NCI-H128 (cell line): ENCODE measurements around the gene EPB41L4A.
"Not testable (repeated sequence)": the region's sequence is repeated elsewhere in the genome, so short reads cannot be mapped to it uniquely, and the experiment has no call there.

ENCODE experiments used
- DNase-seq: peaks from one replicate; lab custom pipeline; 2025; ENCODE audit not compliant: unreplicated experiment; lab: John Stamatoyannopoulos, UW

Gene EPB41L4A

GRCh38 chr5:112217843-112218579, 201.1 kb downstream of the EPB41L4A start:
- no peak for DNase-seq

DNA sequence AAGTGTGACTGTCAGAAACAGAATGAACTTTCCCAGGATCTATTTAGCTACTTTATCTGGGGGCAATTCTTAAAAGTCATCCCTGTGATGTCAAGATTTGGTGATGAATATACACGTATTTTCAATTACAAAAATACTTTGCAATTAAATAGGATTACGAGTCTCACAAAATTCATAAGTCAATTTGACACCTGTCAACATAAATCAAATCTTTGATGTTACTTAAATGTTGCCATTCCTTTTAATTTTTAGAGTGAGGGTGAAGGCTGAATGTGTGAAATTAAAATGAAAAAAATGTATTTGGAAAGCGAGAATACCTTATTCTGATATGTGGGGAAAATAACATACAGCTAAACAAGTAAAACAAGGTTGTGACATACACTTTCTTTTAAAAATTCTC, 202.9 kb downstream of the EPB41L4A start:
- no peak for DNase-seq

GRCh38 chr5:112210430-112211005, 208.6 kb downstream of the EPB41L4A start:
- no peak for DNase-seq

- no peak for DNase-seq
Observed at GRCh38 chr5:112208699-112209615, 210.1 kb downstream of the EPB41L4A start.

GRCh38 chr5:112208195-112208594, 210.9 kb downstream of the EPB41L4A start:
- DNase-seq: not testable (repeated sequence)

GRCh38 chr5:112205846-112206245, 213.2 kb downstream of the EPB41L4A start:
- DNase-seq: no peak

DNA sequence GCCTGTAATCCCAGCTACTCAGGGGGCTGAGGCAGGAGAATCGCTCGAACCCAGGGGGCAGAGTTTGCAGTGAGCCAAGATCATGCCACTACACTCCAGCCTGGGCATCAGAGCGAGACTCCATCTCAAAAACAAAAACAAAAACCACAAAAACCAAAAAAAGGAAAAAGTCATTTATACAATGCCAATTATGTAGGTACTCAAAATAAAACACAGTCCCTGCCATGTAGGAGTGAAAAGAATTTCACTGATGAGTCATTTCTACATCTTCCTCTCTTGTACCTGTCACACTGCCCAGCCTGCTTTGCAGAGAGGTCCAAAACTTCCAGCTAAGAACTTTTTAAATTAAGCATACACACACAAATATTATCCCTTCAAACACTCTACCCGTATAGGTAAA, 215.8 kb downstream of the EPB41L4A start:
- no peak for DNase-seq

DNA sequence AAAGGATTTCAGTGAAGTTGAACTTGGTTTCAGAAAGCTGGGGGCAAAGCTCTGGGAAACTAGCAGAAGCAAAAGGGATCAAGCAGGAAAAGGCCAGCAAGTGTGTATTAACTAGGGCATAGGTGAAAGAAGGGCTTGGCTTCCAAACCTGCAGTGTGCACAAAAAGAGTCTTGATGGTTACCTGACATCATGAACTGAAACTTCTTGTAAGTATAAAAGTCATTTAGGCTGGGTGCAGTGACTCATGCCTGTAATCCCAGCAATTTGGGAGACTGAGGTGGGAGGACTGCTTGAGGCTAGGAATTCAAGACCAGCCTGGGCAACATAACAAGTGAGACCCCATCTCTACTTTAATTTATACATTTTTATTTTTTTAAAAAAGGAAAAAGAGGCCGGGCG, 216.4 kb downstream of the EPB41L4A start:
- DNase-seq: no peak

DNA sequence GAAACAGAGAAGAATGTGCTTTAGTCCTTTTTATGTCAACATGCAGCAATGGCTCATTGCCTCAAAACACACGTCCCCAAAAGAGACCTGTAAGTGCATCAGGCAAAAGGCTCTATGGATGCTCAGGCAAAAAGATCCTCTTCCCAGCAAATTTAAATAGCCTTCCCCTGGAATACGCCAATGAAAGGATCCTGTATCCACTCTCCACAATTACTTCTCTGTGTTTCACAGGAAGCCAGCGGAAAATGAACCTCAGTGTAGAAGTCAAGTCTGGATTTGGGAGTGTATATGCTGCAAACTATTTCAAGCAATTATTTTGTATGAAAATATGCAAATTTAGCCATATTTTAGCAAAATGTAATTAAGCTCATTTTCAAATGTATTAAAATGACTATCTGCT, 217.9 kb downstream of the EPB41L4A start:
- DNase-seq: no peak

- no peak for DNase-seq
Observed at GRCh38 chr5:112200131-112200530, 218.9 kb downstream of the EPB41L4A start.

DNA sequence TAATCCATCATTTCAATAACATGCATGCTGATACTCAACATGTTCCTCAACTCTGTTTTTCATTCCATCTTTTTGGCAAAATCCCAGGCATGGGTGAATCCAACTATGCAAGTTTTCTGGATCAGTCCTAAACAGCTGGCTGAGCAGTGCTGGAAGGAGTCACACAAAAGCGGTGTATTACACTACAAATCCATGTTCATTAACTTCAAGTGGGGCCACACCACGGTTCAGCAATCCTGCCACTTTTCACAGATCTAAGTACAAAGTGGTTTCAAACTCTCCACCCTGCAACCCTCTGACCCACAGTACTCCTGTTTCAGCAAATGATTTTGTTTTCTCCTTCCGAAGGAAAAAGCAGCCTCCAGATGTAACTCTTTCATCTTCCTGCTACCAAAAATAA, 222.5 kb downstream of the EPB41L4A start:
- DNase-seq: no peak

DNA sequence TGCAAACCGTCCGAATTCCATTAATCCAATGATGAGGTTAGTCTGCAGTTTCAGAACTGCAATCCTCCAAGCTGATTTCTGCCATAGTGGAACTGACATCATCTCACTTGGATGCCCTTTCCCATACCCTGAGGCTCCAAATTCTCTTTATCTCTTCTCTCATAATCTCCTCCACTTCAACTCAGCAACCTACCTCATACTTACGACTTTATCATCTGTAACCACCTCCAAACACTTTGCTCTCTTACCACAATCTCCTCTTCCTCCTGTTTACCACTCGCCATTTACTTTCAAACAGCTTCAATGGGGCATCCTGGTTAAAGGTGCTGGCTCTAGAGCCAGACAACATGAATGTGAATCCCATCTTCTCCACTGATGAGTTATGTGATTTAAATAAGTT, 223.2 kb downstream of the EPB41L4A start:
- no peak for DNase-seq

GRCh38 chr5:112192866-112193265, 226.2 kb downstream of the EPB41L4A start:
- no peak for DNase-seq

DNA sequence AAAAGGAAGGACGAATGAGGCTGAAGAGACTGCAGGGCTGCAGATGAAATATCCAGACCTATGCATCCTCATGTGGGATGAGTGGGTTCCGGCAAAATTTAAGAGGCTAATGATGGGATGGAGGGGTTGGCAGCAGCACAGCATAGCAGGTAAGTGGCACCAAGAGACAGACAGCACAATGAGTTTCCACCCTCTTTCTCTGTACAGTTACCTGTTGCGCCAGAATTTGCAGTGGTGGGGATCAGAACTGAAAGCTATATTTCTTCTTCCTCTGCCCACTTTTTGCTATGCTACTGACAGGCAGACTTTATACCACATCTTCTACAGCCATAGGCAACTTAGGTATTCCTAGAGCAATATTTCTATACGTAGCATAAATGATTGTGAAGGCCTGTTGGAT, 227.0 kb downstream of the EPB41L4A start:
- no peak for DNase-seq

DNA sequence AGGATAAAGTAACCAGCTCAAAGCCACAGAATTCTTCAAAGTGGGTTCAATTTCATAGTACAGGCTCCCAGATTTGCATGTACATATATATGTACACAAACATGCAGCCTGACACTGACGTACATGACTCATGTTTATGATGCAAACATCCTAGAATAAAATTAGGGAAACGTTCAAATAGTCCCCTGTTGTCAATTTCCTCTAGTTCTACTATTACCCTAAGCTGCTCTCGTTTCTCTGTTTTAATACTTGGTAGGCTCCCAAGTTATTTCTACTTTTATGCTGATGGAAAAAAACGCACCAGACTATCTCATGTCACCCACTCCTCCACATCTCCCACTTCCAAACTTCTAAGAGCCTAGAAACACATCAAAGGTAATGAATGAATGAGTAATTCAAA, 229.7 kb downstream of the EPB41L4A start:
- DNase-seq: no peak

GRCh38 chr5:112186401-112186990, 232.6 kb downstream of the EPB41L4A start:
- no peak for DNase-seq

GRCh38 chr5:112183874-112184273, 235.2 kb downstream of the EPB41L4A start:
- DNase-seq: no peak

DNA sequence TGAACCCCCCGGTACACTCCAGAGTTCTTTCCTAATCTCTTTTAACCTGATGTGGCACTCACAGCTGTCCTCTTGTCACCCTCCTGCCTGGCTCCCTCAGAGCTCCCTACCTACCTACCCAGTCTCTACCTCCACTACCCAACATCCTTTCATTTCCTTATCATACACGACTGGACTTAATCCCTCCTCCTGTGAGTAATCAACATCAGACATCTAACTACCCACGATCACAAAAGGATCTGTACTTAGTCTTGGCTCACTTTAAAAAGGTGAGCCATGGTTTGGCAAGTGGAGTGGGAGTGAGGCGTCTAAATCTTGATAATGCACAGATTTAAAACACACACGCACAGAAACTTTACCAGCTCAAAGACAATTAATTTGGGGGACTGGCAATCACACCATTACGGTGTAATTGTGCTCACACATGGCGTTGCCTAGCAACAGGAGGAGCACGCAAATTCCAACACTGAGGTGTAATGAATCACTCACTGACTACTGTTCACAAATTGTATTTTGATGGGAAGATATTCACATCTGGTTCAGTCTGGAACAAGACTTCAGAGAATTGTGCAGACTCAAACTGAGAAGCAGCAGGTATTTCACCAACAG, 235.9 kb downstream of the EPB41L4A start:
- DNase-seq: no peak

GRCh38 chr5:112179290-112179689, 239.8 kb downstream of the EPB41L4A start:
- DNase-seq: no peak

DNA sequence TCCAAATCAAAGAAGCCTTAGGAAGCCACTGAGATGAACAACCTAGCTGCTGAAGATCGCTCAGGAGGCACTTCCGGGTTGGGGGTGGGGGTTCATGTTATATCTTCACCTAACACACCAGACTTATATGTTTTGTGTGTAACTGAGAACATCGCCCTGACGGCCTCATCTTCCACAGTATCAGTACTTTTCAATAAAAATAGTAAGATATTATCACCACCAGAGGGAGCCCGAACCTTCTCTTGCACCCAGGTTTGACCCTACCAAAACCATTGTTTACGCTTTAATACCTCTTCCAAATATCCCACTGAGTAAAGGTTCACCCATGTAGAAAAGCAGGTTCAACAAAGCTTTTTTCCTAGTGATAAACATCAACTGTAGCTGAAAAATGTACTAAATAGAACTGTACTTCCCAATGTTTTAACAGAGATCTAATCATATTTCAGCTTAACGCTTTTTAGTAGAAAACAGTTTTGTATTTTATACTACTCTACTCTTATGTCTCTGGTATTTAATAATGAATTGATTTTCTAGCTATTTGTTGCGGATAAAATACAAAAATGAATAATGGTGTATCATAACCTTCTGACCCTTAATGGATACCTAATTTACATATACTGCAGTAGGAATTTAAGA, 244.0 kb downstream of the EPB41L4A start:
- DNase-seq: no peak
